HepG2 (cell line): ENCODE results near the gene CLPSL2. TPM values are rescaled to one million over a fixed set of nuclear protein-coding genes. Genes with fewer than 3 reads are reported as not detected.

Source experiments
- BCL6 ChIP-seq: IDR thresholded peaks from 2 replicates; pipeline ENCODE4 v1.6.1; 2016; ENCODE audit warnings: missing genetic modification reagents, missing compliant biosample characterization
- CREB3 ChIP-seq: sonication (generic); formaldehyde crosslinking; IDR thresholded peaks from 2 replicates; pipeline ENCODE4 v1.5.0; 2020; ENCODE audit warnings: missing genetic modification reagents
- ELF4 ChIP-seq: sonication (generic); formaldehyde crosslinking; IDR thresholded peaks from 2 replicates; pipeline ENCODE4 v1.5.0; 2020; ENCODE audit warnings: missing genetic modification reagents, mild to moderate bottlenecking, moderate library complexity, borderline replicate concordance
- FOXC1 ChIP-seq: sonication (generic); formaldehyde crosslinking; IDR thresholded peaks from 2 replicates; pipeline ENCODE4 v1.8.0; 2022; ENCODE audit warnings: mild to moderate bottlenecking, missing genetic modification reagents, borderline replicate concordance
- GLMP ChIP-seq: sonication (generic); formaldehyde crosslinking; IDR thresholded peaks from 2 replicates; pipeline ENCODE4 v1.9.0; 2021; ENCODE audit warnings: missing genetic modification reagents, mild to moderate bottlenecking, borderline replicate concordance
- HOXA5 ChIP-seq: sonication (generic); formaldehyde crosslinking; IDR thresholded peaks from 2 replicates; pipeline ENCODE4 v1.4.0; 2020; ENCODE audit warnings: missing genetic modification reagents
- IKZF4 ChIP-seq: sonication (generic); formaldehyde crosslinking; IDR thresholded peaks from 2 replicates; pipeline ENCODE4 v1.5.1; 2020; ENCODE audit warnings: borderline replicate concordance, mild to moderate bottlenecking, low read depth, missing genetic modification reagents; ENCODE audit errors: not compliant biosample characterization
- KLF12 ChIP-seq: sonication (generic); formaldehyde crosslinking; IDR thresholded peaks from 2 replicates; pipeline ENCODE4 v1.4.0; 2020; ENCODE audit warnings: missing genetic modification reagents, borderline replicate concordance
- KLF15 ChIP-seq: sonication (generic); formaldehyde crosslinking; IDR thresholded peaks from 2 replicates; pipeline ENCODE4 v1.8.1; 2023; ENCODE audit warnings: borderline replicate concordance, mild to moderate bottlenecking, inconsistent platforms, missing genetic modification reagents, mixed read lengths
- POLR2G ChIP-seq: fragments of 200-400 bp; formaldehyde crosslinking; IDR thresholded peaks from 2 replicates; pipeline ENCODE4 v1.6.1; 2018; ENCODE audit warnings: mild to moderate bottlenecking, low read depth, low read length, moderate library complexity
- SP1 ChIP-seq, 2 experiments: fragments of 450-650 bp in 1 of 2; sonication (generic) in 1 of 2; formaldehyde crosslinking in 1 of 2; IDR thresholded peaks; 2 replicates each; pipeline versions ENCODE4 v1.4.0 to v1.6.1; 2016 to 2020; ENCODE audit warnings: missing genetic modification reagents in 1 of 2
- SRF ChIP-seq: IDR thresholded peaks from 2 replicates; pipeline ENCODE4 v1.6.1; 2011; ENCODE audit warnings: mild to moderate bottlenecking, low read depth, low read length, moderate library complexity
- TEAD3 ChIP-seq: optimal IDR thresholded peaks from 2 replicates; pipeline ENCODE3; 2016; ENCODE audit warnings: borderline replicate concordance
- TFAP4 ChIP-seq: sonication (generic); IDR thresholded peaks from 2 replicates; pipeline ENCODE4 v1.6.1; 2016; ENCODE audit warnings: low read depth, borderline replicate concordance
- ZBTB20 ChIP-seq: sonication (generic); formaldehyde crosslinking; IDR thresholded peaks from 2 replicates; pipeline ENCODE4 v1.8.1; 2023; ENCODE audit warnings: missing genetic modification reagents, low read depth, mild to moderate bottlenecking, borderline replicate concordance
- ZFY ChIP-seq: sonication (generic); formaldehyde crosslinking; IDR thresholded peaks from 2 replicates; pipeline ENCODE4 v1.4.0; 2020; ENCODE audit warnings: missing genetic modification reagents
- ZNF124 ChIP-seq: sonication (generic); formaldehyde crosslinking; IDR thresholded peaks from 2 replicates; pipeline ENCODE4 v1.4.0; 2020; ENCODE audit warnings: missing genetic modification reagents
- ZNF143 ChIP-seq: sonication (generic); formaldehyde crosslinking; IDR thresholded peaks from 2 replicates; pipeline ENCODE4 v1.4.0; 2020; ENCODE audit warnings: missing genetic modification reagents
- ZNF234 ChIP-seq: sonication (generic); formaldehyde crosslinking; conservative IDR thresholded peaks from 2 replicates; pipeline ENCODE4 v1.5.1; 2020; ENCODE audit warnings: mild to moderate bottlenecking, missing genetic modification reagents
- ZNF317 ChIP-seq: sonication (generic); formaldehyde crosslinking; IDR thresholded peaks from 2 replicates; pipeline ENCODE4 v1.5.0; 2020; ENCODE audit warnings: mild to moderate bottlenecking, missing genetic modification reagents
- ZNF333 ChIP-seq: sonication (generic); formaldehyde crosslinking; IDR thresholded peaks from 2 replicates; pipeline ENCODE4 v1.4.0; 2020; ENCODE audit warnings: mild to moderate bottlenecking, missing genetic modification reagents, borderline replicate concordance
- ZNF614 ChIP-seq: IDR thresholded peaks from 2 replicates; pipeline ENCODE4 v1.6.1; 2018; ENCODE audit warnings: missing biosample characterization, missing genetic modification reagents, inconsistent platforms, borderline replicate concordance
- ZNF703 ChIP-seq: sonication (generic); formaldehyde crosslinking; IDR thresholded peaks from 2 replicates; pipeline ENCODE4 v1.5.1; 2020; ENCODE audit warnings: missing genetic modification reagents, mild to moderate bottlenecking, moderate library complexity, borderline replicate concordance
- ZNF816 ChIP-seq: sonication (generic); formaldehyde crosslinking; IDR thresholded peaks from 2 replicates; pipeline ENCODE4 v1.8.0; 2022; ENCODE audit warnings: missing genetic modification reagents, mild to moderate bottlenecking, borderline replicate concordance
- ZSCAN30 ChIP-seq: sonication (generic); formaldehyde crosslinking; IDR thresholded peaks from 2 replicates; pipeline ENCODE4 v1.5.0; 2020; ENCODE audit warnings: mild to moderate bottlenecking, missing genetic modification reagents
- polyA plus RNA-seq, 8 experiments: library from polyadenylated mRNA; depleted of rRNA in 3 of 8; stranded (reverse) in 7 of 8; unstranded in 1 of 8; fragments of >200 nt; fragmentation: Illumina TruSeq in 4 of 8; extraction: Trizol in 4 of 8; gene quantifications; 2 replicates each; pipeline versions ENCODE4 v1.2.1 to v1.2.3, GENCODE V29; 2011 to 2016; ENCODE audit warnings: low read depth in 4 of 8, missing spikeins in 1 of 8, mixed read lengths in 1 of 8; ENCODE audit not compliant: insufficient read depth in 1 of 8
- total RNA-seq, 5 experiments: library from RNA; depleted of rRNA; stranded (reverse); fragments of >200 nt; fragmentation: Illumina TruSeq; extraction: Trizol; gene quantifications; 2 replicates each; pipeline ENCODE4 v1.2.3, GENCODE V29; 2016; ENCODE audit warnings: low read depth in 1 of 5

Gene CLPSL2
- total and polyA plus RNA-seq, 2 of the 13 experiments (the other 11 are each of a cell fraction or from before 2014, with no cell fraction given): not detected

- TF ChIP-seq ZNF614 (CRISPR knock-in tag) (peak; percentile 74), ZNF317 (0 out of 2 replicates have a peak, but pooled peaks have one; percentile 22), SP1 (IDR thresholded peaks at IDR 0.05) (no peak), SP1 (CRISPR knock-in tag; IDR thresholded peaks at IDR 0.05) (no peak), GLMP (CRISPR knock-in tag) (no peak), BCL6 (CRISPR knock-in tag) (peak; percentile 67), IKZF4 (no peak), ELF4 (CRISPR knock-in tag) (no peak), ZNF234 (CRISPR knock-in tag) (no peak), ZBTB20 (CRISPR knock-in tag) (no peak; the same call in 1 of the 2 replicates), ZNF124 (CRISPR knock-in tag) (0 out of 2 replicates have a peak, but pooled peaks have one; percentile 54), ZSCAN30 (CRISPR knock-in tag) (no peak), ZNF703 (CRISPR knock-in tag) (no peak), ZFY (CRISPR knock-in tag) (peak; percentile 45; the same call in 1 of the 2 replicates), KLF12 (CRISPR knock-in tag) (0 out of 2 replicates have a peak, but pooled peaks have one; percentile 53), TFAP4 (no peak), SRF (peak; percentile 75), ZNF816 (CRISPR knock-in tag) (0 out of 2 replicates have a peak, but pooled peaks have one; percentile 9), ZNF143 (CRISPR knock-in tag) (no peak), KLF15 (no peak), CREB3 (0 out of 2 replicates have a peak, but pooled peaks have one; percentile 39), HOXA5 (CRISPR knock-in tag) (0 out of 2 replicates have a peak, but pooled peaks have one; percentile 60), ZNF333 (CRISPR knock-in tag) (no peak), FOXC1 (no peak), POLR2G (no peak), TEAD3 (CRISPR knock-in tag) (peak; percentile 84)
Observed at GRCh38 chr6:35739645-35740524, 36.5 kb upstream of the CLPSL2 start (continued).
